Skeletal muscle cell (primary cell): ENCODE results near the gene HMGCR.
A peak's percentile ranks its signal among the peaks of the same experiment; 100 is the strongest.

ENCODE experiments used
- DNase-seq: peaks from one replicate; pipeline ENCODE4 v3.0.0-alpha.2; 2010; ENCODE audit warnings: low read depth
- H3K4me3 ChIP-seq: 2 replicates; pipeline ENCODE4 v1.5.1; 2011; ENCODE audit warnings: low read depth, mild to moderate bottlenecking, control low read depth, low read length, moderate library complexity

The HMGCR gene

GRCh38 chr5:75337366-75338021 lies 474 bp downstream of the HMGCR start:
- peak overlapping the region; percentile 70 for H3K4me3 ChIP-seq
- no peak for DNase-seq

DNA sequence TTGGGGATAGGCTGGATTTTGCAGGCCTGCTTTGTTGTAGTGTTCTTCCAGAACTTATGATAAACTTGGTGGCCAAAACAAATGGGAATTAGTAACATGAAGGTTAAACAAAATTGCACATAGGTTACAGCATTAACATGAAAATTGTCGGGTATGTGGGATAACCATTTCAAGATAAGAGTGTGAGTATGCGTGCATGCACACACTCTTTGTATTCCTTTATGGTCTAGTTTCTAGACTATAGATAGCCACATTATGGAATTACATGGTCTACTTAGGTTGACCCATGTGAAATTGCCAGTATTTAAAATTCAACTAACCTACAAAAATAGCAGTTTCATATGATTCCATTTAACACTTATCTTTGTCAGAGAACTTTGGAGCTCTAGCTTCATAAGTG lies 1.4 kb downstream of the HMGCR start:
- peak overlapping the region; percentile 70 for H3K4me3 ChIP-seq
- DNase-seq: no peak

- no peak for DNase-seq
These were observed 3.9 kb downstream of the HMGCR start for GRCh38 chr5:75340714-75341478.

DNA sequence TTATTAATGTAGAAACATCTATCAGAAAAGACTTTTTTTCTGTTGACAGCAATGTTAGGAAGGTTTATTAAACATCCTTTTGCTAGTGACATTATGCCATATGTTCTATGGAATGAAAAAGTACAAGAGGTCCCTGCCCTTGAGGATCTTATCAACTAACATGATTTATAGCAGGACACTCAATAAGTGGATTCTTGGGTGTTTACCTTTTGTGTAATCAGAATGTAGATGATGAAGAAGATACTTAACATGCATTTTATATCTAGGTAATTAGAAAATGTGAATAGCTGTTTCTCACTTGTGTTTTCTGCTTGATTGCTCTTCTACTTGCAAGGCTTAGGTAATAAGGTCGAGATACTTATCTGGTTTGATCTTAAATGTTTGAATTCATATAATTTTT lies 4.9 kb downstream of the HMGCR start:
- DNase-seq: no peak
- H3K4me3 ChIP-seq: no peak overlapping the region

More at GRCh38 chr5:75340714-75341478, 3.9 kb downstream of the HMGCR start:
- H3K4me3 ChIP-seq: peak overlapping the region; percentile 4

DNA sequence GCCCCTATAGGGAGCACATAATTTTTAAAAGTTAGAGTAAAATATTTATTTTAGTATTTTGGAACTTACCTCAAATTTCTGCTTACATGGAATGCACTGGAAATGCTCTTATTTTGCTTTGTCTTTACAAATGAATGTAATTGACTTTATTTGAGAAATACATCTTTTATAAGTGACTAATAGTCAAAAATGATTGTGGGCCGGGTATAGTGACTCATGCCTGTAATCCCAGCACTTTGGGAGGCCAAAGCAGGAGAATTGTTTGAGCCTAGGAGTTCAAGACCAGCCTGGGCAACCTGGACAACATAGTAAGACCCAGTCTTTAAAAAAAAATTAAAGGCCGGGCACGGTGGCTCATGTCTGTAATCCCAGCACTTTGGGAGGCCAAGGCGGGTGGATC lies 5.8 kb downstream of the HMGCR start:
- DNase-seq: no peak
- no peak overlapping the region for H3K4me3 ChIP-seq

GRCh38 chr5:75348241-75348640 lies 11.2 kb downstream of the HMGCR start:
- H3K4me3 ChIP-seq: no peak overlapping the region
- no peak for DNase-seq

- no peak for DNase-seq
- no peak overlapping the region for H3K4me3 ChIP-seq
These were observed 12.6 kb downstream of the HMGCR start for GRCh38 chr5:75349663-75350062.

- DNase-seq: no peak
- H3K4me3 ChIP-seq: no peak overlapping the region
These were observed 14.3 kb downstream of the HMGCR start for GRCh38 chr5:75351139-75351926.

DNA sequence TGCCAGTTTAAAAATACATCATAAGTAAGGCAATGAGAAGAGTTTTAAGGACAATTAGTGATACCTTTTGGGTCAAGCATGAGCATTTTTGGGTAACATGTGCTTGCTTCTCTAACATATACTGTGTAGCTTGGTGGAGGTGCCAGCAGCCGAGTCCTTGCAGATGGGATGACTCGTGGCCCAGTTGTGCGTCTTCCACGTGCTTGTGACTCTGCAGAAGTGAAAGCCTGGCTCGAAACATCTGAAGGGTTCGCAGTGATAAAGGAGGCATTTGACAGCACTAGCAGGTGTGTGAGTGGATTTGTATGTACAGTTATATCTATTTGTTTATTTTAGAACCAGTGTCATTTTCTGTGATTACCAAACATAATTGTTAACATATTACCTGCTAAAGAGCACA lies 18.2 kb downstream of the HMGCR start:
- DNase-seq: no peak
- H3K4me3 ChIP-seq: no peak overlapping the region

- DNase-seq: no peak
- no peak overlapping the region for H3K4me3 ChIP-seq
These were observed 19.7 kb downstream of the HMGCR start for GRCh38 chr5:75356719-75357118.

DNA sequence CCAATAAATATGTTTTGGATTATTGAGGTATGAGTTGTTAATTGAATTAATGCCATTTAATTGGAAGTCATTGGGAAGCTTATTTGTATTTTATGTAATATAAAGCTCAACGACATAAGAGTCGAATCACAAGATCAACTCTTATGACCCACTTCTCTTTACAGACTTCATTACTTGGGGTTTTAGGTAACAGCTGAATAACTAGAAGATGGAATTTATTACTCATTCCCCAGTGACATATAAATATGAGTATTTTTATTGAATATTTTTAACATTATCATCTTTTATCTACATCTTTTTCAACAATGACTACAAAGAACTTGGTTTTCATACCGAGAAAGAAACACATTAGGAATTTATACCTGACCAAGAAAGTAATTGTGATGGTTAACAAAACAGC lies 21.1 kb downstream of the HMGCR start:
- no peak for DNase-seq
- no peak overlapping the region for H3K4me3 ChIP-seq

DNA sequence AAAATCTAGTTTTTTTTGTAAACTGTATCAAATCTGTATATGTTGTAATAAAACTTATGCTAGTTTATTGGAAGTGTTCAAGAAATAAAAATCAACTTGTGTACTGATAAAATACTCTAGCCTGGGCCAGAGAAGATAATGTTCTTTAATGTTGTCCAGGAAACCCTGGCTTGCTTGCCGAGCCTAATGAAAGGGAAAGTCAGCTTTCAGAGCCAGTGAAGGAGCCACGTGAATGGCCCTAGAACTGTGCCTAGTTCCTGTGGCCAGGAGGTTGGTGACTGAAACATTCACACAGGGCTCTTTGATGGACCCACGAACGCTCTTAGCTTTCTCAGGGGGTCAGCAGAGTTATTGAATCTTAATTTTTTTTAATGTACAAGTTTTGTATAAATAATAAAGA lies 24.3 kb downstream of the HMGCR start:
- DNase-seq: no peak
- H3K4me3 ChIP-seq: no peak overlapping the region

- no peak overlapping the region for H3K4me3 ChIP-seq
- DNase-seq: no peak
These were observed 25.5 kb downstream of the HMGCR start for GRCh38 chr5:75362474-75362975.

GRCh38 chr5:75363111-75363510 lies 26.1 kb downstream of the HMGCR start:
- DNase-seq: peak; percentile 24
- no peak overlapping the region for H3K4me3 ChIP-seq

GRCh38 chr5:75363726-75364495 lies 26.9 kb downstream of the HMGCR start:
- no peak for DNase-seq

DNA sequence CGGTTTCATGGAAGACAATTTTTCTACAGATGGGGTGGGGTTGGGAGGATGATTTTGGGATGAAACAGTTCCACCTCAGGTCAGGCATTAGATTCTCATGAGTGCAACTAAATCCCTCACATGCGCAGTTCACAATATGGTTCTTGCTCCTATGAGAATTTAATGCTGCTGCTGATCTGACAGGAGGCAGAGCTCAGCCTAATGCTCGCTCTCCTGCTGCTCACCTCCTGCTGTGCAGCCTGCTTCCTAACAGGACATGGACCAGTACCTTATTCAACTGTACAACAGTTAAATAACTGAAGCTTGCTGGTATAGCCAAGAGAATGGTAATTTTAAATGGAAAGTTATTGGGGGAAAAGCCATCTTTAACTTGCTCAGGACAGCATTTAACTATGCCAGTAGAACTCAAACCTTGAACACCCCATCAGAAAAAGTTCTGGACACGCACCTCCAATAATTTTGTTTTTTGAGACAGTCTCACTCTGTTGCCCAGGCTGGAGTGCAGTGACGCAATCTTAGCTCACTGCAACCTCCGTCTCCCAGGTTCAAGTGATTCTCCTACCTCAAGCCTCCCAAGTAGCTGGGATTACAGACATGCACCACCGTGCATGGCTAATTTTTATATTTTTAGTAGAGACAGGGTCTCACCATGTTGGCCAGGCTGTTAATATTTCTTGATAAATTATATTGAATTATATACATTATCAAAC lies 27.7 kb downstream of the HMGCR start:
- H3K4me3 ChIP-seq: no peak overlapping the region
- DNase-seq: no peak

More at GRCh38 chr5:75363726-75364495, 26.9 kb downstream of the HMGCR start:
- no peak overlapping the region for H3K4me3 ChIP-seq

DNA sequence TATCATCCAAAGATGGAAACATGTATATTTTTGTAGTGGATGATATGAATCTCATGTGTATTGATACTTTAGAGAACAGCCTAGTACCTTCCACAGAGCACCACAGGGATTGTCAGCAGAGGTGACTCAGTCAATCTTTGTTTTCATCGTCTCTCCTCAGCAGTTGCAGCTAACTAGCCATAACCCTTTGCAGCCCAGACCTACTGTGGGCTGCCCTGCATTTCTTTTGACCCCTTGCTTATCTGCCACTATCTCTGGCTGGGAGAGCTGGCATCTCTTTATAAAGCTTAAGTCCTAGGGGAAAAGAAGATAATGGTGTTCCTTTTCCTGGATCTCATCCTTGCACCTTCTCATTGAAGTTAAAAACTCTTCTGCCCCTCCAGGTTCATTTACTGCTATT lies 28.7 kb downstream of the HMGCR start:
- no peak overlapping the region for H3K4me3 ChIP-seq
- DNase-seq: no peak

- no peak overlapping the region for H3K4me3 ChIP-seq
- DNase-seq: no peak
These were observed 29.8 kb downstream of the HMGCR start for GRCh38 chr5:75366787-75367186.

DNA sequence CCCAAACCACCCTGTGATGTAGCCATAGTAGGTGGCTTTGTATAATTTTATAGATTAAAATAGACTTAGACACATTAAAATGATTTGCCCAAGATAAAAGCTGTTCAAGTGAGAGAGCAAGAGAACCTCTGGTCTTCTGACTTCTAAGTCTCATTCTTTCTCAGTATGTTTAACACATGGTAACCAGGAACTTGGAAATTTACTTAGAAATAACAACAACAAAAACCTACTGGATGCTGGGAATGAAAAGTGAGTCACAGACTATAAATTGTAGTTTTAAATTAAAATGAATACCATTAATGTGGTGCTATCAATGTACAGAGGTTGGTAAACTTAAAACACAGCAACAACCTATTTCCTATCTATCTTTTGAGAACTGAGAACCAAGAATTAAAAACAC lies 30.4 kb downstream of the HMGCR start:
- DNase-seq: peak; percentile 21
- no peak overlapping the region for H3K4me3 ChIP-seq
